ENCODE data around the gene EPG5. TPM values are rescaled to one million over a fixed set of nuclear protein-coding genes. Genes with fewer than 3 reads are reported as not detected.

The EPG5 gene
- total RNA-seq, 1 experiment from 2014 or later: 16.7 TPM

DNA sequence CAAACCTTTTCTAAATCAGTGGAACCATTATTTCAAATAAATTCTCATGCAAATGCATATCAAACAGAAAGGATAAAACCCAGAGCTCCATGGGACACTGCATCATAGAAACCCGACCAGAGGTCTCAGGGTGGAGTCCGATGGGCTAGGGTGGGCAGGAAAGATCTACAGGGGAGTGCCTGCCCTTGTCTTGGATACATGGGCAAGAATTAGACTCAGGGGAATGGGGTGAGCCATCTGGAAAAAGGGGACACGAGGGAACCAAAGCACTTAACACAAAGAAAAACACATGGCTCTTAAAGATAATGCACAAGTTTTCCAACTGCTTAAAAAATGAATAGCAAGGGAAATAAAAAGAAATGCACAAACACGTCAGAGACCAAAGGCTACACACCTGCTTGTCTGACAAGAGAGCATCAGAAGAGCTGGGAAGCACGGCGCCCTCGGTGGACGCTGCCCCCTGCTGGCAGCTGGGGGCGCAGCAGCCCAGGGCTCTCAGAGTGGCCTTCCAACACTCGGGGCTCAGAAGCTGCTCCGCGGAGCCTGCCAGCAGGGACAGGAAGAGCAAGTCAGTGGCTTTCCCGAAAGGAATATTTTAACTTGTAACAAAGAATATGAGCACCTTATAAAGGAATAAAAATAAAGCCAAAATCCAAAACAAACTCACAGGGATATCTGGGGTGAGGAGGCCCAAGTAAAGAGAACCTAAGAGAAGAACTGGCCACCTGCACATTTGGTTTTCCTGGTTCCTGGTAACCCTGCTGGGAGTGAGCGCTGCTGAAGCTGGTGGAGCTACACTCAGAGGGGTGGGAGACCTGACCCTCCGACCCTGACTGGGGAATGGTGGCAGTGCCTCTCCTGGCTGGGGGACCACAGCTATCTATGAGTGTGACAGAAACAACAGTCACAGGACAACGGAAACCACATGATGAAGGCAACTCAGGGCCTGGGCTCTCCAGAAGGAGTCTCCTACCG lies 87.2 kb downstream of the EPG5 start:
- no peak for TF ChIP-seq EZH2 (IDR thresholded peaks at IDR 0.05; ENCODE audit: borderline replicate concordance, low read depth, low read length, poor library complexity, severe bottlenecking)
- TF ChIP-seq CTCF (conservative IDR thresholded peaks at IDR 0.05; ENCODE audit: low read depth, low read length): peak; percentile 99
- H3K36me3 ChIP-seq (ENCODE audit: insufficient read depth, low read length, poor library complexity, severe bottlenecking): peaks cover 9% of the 10 kb centered on the region
- no peaks in the 10 kb centered on the region for H3K4me1 ChIP-seq (ENCODE audit: insufficient read depth, low read length, poor library complexity, severe bottlenecking)
- no peak overlapping the region for H3K4me3 ChIP-seq (ENCODE audit: low read depth, low read length, poor library complexity, severe bottlenecking)
- H3K27ac ChIP-seq (ENCODE audit: low read depth, low read length, poor library complexity, severe bottlenecking): no peak overlapping the region
- no peaks in the 10 kb centered on the region for H3K27me3 ChIP-seq (replicated peaks; ENCODE audit: insufficient read depth, low read depth, low read length, poor library complexity)
- BruUV-seq (replicated peaks): no TSS peak
- intact Hi-C loops (cut with micrococcal nuclease; ENCODE audit: unreplicated experiment): loop anchor here (1.0 to 10.0 kb wide), 3 partner anchors 157 to 215 kb away; no protein-coding TSS in a partner anchor
- no peaks in the 10 kb centered on the region for H3K9me3 ChIP-seq (ENCODE audit: low read depth, low read length, poor library complexity, severe bottlenecking)
- ChIA-PET POLR2A (ENCODE audit: low non-redundant PET) (no interaction called here), CTCF (interaction anchor here (0.6 to 2.0 kb wide), 7 partner anchors 14 to 214 kb away, joined by 3 to 13 read pairs (median 4); no protein-coding TSS in a partner anchor)
- peak; percentile 70 for DNase-seq (ENCODE audit: low spot score)

DNA sequence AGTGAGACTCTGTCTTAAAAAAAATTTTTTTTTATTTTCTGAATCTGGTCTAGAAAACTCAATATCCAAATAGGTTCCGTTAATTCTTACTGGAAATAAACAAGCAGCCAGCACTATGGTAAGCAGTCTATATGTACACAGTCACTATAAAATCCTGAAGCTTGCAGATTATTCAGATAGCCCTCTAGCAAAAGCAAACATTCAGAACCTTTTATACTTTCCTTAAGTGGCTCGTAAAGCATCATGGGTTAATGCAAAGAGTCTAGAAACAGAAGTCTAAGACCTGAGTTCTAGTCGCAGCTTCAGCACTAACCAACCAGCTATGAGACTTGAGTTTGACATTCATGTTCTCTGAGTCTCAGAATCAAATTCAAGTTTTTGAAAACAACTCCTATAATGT lies 89.7 kb downstream of the EPG5 start:
- intact Hi-C loops (cut with micrococcal nuclease; ENCODE audit: unreplicated experiment): no loop called here
- Histone ChIP-seq H3K27me3 (replicated peaks; ENCODE audit: insufficient read depth, low read depth, low read length, poor library complexity) (no peaks in the 10 kb centered on the region), H3K4me3 (ENCODE audit: low read depth, low read length, poor library complexity, severe bottlenecking) (no peak overlapping the region), H3K4me1 (ENCODE audit: insufficient read depth, low read length, poor library complexity, severe bottlenecking) (no peaks in the 10 kb centered on the region), H3K9me3 (ENCODE audit: low read depth, low read length, poor library complexity, severe bottlenecking) (no peaks in the 10 kb centered on the region), H3K27ac (ENCODE audit: low read depth, low read length, poor library complexity, severe bottlenecking) (no peak overlapping the region), H3K36me3 (ENCODE audit: insufficient read depth, low read length, poor library complexity, severe bottlenecking) (peaks cover 9% of the 10 kb centered on the region)
- no peak for DNase-seq (ENCODE audit: low spot score)
- TF ChIP-seq EZH2 (IDR thresholded peaks at IDR 0.05; ENCODE audit: borderline replicate concordance, low read depth, low read length, poor library complexity, severe bottlenecking) (no peak), CTCF (conservative IDR thresholded peaks at IDR 0.05; ENCODE audit: low read depth, low read length) (no peak)
- ChIA-PET POLR2A (ENCODE audit: low non-redundant PET) (no interaction called here), CTCF (no interaction called here)
- BruUV-seq (replicated peaks): no TSS peak

DNA sequence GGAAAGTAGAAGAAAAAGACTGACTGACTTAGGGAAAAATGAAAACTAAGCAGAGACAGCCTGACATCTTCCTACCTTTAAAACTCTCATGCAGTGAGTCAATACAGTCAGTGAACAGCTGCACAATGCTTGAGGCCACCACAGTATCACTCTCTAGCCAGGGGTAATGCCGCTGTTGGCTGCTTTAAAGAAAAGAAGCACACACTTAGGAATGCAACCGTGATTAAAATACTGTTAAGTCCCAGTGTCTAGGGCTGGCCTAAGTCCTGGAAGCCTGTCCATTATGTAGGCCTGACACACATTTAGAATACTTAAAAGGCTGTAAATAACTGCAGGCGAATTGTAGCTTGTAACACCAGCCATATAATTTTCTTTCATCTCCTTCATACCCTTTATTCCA lies 91.0 kb downstream of the EPG5 start:
- no peaks in the 10 kb centered on the region for H3K4me1 ChIP-seq (ENCODE audit: insufficient read depth, low read length, poor library complexity, severe bottlenecking)
- H3K9me3 ChIP-seq (ENCODE audit: low read depth, low read length, poor library complexity, severe bottlenecking): no peaks in the 10 kb centered on the region
- intact Hi-C loops (cut with micrococcal nuclease; ENCODE audit: unreplicated experiment): no loop called here
- no peak overlapping the region for H3K4me3 ChIP-seq (ENCODE audit: low read depth, low read length, poor library complexity, severe bottlenecking)
- H3K27ac ChIP-seq (ENCODE audit: low read depth, low read length, poor library complexity, severe bottlenecking): no peak overlapping the region
- H3K36me3 ChIP-seq (ENCODE audit: insufficient read depth, low read length, poor library complexity, severe bottlenecking): peaks cover 9% of the 10 kb centered on the region
- TF ChIP-seq CTCF (conservative IDR thresholded peaks at IDR 0.05; ENCODE audit: low read depth, low read length) (no peak), EZH2 (IDR thresholded peaks at IDR 0.05; ENCODE audit: borderline replicate concordance, low read depth, low read length, poor library complexity, severe bottlenecking) (no peak)
- H3K27me3 ChIP-seq (replicated peaks; ENCODE audit: insufficient read depth, low read depth, low read length, poor library complexity): no peaks in the 10 kb centered on the region
- ChIA-PET POLR2A (ENCODE audit: low non-redundant PET) (no interaction called here), CTCF (no interaction called here)
- DNase-seq (ENCODE audit: low spot score): no peak
- no TSS peak for BruUV-seq (replicated peaks)
